Tibial artery (tissue), 4 donors: ENCODE data around the gene RALA.

ENCODE experiments used
- DNase-seq, 2 donors: peaks; one replicate each; pipeline ENCODE4 v3.0.0-alpha.2; 2019
- H3K27ac ChIP-seq, 2 donors: fragments of 200-600 bp; sonication (generic) in 1 of 2; 1 replicate in 1 of 2; 2 replicates in 1 of 2; pipeline ENCODE4 v1.5.1; 2018 to 2019; ENCODE audit warnings: mild to moderate bottlenecking in 1 of 2
- H3K27me3 ChIP-seq, 2 donors: fragments of 200-600 bp; sonication (generic) in 1 of 2; one replicate each; pipeline versions ENCODE4 v1.5.1 to v1.6.0; 2016 to 2019
- H3K36me3 ChIP-seq, 3 donors: fragments of 200-600 bp; sonication (generic) in 2 of 3; one replicate each; pipeline ENCODE4 v1.5.1; 2016 to 2019; ENCODE audit warnings: mild to moderate bottlenecking in 2 of 3
- H3K4me1 ChIP-seq, 4 donors: fragments of 200-600 bp; sonication (generic) in 2 of 4; 1 replicate in 3 of 4; 2 replicates in 1 of 4; pipeline ENCODE4 v1.5.1; 2016 to 2019
- H3K4me3 ChIP-seq, 2 donors: fragments of 200-600 bp; sonication (generic) in 1 of 2; 1 replicate in 1 of 2; 2 replicates in 1 of 2; pipeline ENCODE4 v1.5.1; 2018 to 2019; ENCODE audit warnings: mild to moderate bottlenecking in 2 of 2
- H3K9me3 ChIP-seq, 3 donors: fragments of 200-600 bp; sonication (generic) in 1 of 3; one replicate each; pipeline ENCODE4 v1.5.1; 2016 to 2019
- CTCF ChIP-seq, 2 experiments: fragments of 200-600 bp in 1 of 2; fragments of 450-650 bp in 1 of 2; IDR thresholded peaks; one replicate each; pipeline ENCODE4 v1.5.1; 2017 to 2019; ENCODE audit warnings: antibody characterized with exemption in 2 of 2, mild to moderate bottlenecking in 1 of 2, moderate library complexity in 1 of 2
- intact Hi-C: fragments of 100-400 bp; cut with DNase I; formaldehyde crosslinking; loops from one replicate; pipeline ENCODE4 v1.15.0; 2023; ENCODE audit warnings: low total_unique reads

RALA gene

DNA sequence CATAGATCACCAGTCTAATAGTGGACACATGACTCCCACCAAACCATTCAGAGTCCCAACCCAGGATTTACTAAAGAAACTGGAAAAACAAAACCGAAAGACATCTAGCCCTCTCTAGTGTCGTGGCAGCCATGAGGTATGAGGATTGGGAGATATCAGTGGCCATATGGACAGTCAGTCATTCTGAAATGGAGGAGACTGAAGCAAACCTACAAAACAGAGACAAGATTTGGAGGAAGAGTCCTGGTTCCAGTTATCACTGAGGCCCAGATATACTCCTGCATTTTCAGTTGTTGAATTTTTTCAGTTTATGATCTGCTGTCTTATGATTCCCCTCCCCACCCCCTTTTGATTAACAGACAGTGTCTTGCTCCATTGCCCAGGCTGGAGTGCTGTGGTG is 9.1 kb upstream of the RALA start:
- Histone ChIP-seq H3K36me3 (no peaks in the 10 kb centered on the region), H3K4me3 (no peak overlapping the region), H3K4me1 (peaks cover 0 to 7% (median 2%) of the 10 kb centered on the region in 4 donors), H3K9me3 (no peaks in the 10 kb centered on the region), H3K27me3 (peaks cover 0 to 20% of the 10 kb centered on the region in 2 donors), H3K27ac (no peak overlapping the region)
- intact Hi-C loops, result loop anchor here (10.0 kb wide), 1 partner anchor 71 kb away; no protein-coding TSS in a partner anchor
- no peak for TF ChIP-seq CTCF (IDR thresholded peaks at IDR 0.05)
- no peak for DNase-seq

GRCh38 chr7:39615350-39615975 is 7.9 kb upstream of the RALA start:
- DNase-seq, result no peak
- H3K4me1 ChIP-seq, result no peaks in the 10 kb centered on the region
- no peak overlapping the region for H3K4me3 ChIP-seq
- intact Hi-C loops, result loop anchor here (10.0 kb wide), 1 partner anchor 69 kb away; no protein-coding TSS in a partner anchor
- H3K36me3 ChIP-seq, result no peaks in the 10 kb centered on the region
- no peak overlapping the region for H3K27ac ChIP-seq
- H3K9me3 ChIP-seq, result no peaks in the 10 kb centered on the region
- no peak for TF ChIP-seq CTCF (IDR thresholded peaks at IDR 0.05)
- H3K27me3 ChIP-seq, result peaks cover 0 to 15% of the 10 kb centered on the region in 2 donors

- no peak overlapping the region for H3K27ac ChIP-seq
- H3K36me3 ChIP-seq, result no peaks in the 10 kb centered on the region
- no peak for DNase-seq
- TF ChIP-seq CTCF (IDR thresholded peaks at IDR 0.05), result no peak
- intact Hi-C loops, result loop anchor here (10.0 kb wide), 1 partner anchor 69 kb away; no protein-coding TSS in a partner anchor
- no peaks in the 10 kb centered on the region for H3K9me3 ChIP-seq
- H3K4me3 ChIP-seq, result no peak overlapping the region
- H3K4me1 ChIP-seq, result no peaks in the 10 kb centered on the region
- H3K27me3 ChIP-seq, result peaks cover 0 to 9% of the 10 kb centered on the region in 2 donors
Measured at GRCh38 chr7:39616138-39616537, 7.2 kb upstream of the RALA start.

GRCh38 chr7:39617005-39617404 is 6.4 kb upstream of the RALA start:
- Histone ChIP-seq H3K36me3 (no peaks in the 10 kb centered on the region), H3K9me3 (no peaks in the 10 kb centered on the region), H3K27me3 (peaks cover 0 to 6% of the 10 kb centered on the region in 2 donors), H3K27ac (no peak overlapping the region), H3K4me3 (no peak overlapping the region), H3K4me1 (peaks cover 0 to under 1% (median under 1%) of the 10 kb centered on the region in 4 donors)
- TF ChIP-seq CTCF (IDR thresholded peaks at IDR 0.05), result no peak
- intact Hi-C loops, result loop anchor here (10.0 kb wide), 1 partner anchor 68 kb away; no protein-coding TSS in a partner anchor
- no peak for DNase-seq

DNA sequence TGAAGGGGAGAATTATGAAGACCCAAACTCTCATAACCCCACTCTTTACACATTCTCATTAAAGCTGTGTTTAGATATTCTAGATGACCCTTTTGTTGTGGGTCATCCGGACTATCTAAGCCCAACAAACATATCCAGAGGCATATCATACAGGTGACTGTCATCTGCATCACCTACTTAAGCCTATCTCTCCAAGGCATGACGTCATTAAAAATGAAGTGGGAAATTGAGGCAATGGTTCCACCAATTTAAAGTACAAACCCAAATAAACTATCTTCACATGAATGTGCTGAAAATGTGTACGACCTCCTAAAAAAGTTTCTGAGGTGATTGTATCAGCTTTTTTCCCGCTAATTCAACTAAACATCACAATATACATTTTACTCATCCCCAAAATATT is 4.5 kb upstream of the RALA start:
- TF ChIP-seq CTCF (IDR thresholded peaks at IDR 0.05), result no peak
- no peak overlapping the region for H3K4me3 ChIP-seq
- intact Hi-C loops, result loop anchor here (10.0 kb wide), 1 partner anchor 66 kb away; no protein-coding TSS in a partner anchor
- H3K4me1 ChIP-seq, result peaks cover 0 to 9% (median 7%) of the 10 kb centered on the region in 4 donors
- H3K9me3 ChIP-seq, result no peaks in the 10 kb centered on the region
- H3K27me3 ChIP-seq, result no peaks in the 10 kb centered on the region
- no peaks in the 10 kb centered on the region for H3K36me3 ChIP-seq
- no peak overlapping the region for H3K27ac ChIP-seq
- DNase-seq, result no peak
